PC-3 (cell line): ENCODE data around the gene XPNPEP1. TPM values are rescaled to one million over a fixed set of nuclear protein-coding genes. Genes with fewer than 3 reads are reported as not detected.

Source experiments
- ATAC-seq: fragments of 200-7000 bp; cut with Tn5 transposase; 2 replicates; pipeline ENCODE4 v1.9.1; 2020; ENCODE audit warnings: mild to moderate bottlenecking, moderate library complexity
- BruUV-seq: library from RNA; stranded (reverse); fragments of 400-500 nt; replicated peaks from 2 replicates; lab custom pipeline; 2021; lab: Mats Ljungman, UMichigan
- CTCF ChIA-PET: fragments of 300-600 bp; sonication (Branson Sonifier 250); formaldehyde crosslinking; loops from one replicate; lab custom pipeline; 2022; ENCODE audit warnings: antibody characterized with exemption; lab: Charles Lee
- POLR2A ChIA-PET: fragments of 300-600 bp; sonication (Branson Sonifier 250); formaldehyde crosslinking; loops from one replicate; lab custom pipeline; 2022; ENCODE audit warnings: antibody characterized with exemption; ENCODE audit not compliant: unreplicated experiment; lab: Charles Lee
- DNase-seq: peaks from one replicate; pipeline ENCODE4 v3.0.0-alpha.2; 2015
- H2AFZ ChIP-seq: fragments of 300-600 bp; sonication (generic); 2 replicates; pipeline ENCODE4 v1.6.0; 2016; ENCODE audit warnings: antibody characterized with exemption, low read length
- H3F3A ChIP-seq: fragments of 300-600 bp; sonication (generic); one replicate; pipeline ENCODE4 v1.6.0; 2017; ENCODE audit warnings: antibody characterized with exemption, low read length, control low read depth, mild to moderate bottlenecking; ENCODE audit not compliant: unreplicated experiment
- H3K27ac ChIP-seq: fragments of 300-600 bp; sonication (generic); 2 replicates; pipeline ENCODE4 v1.5.1; 2016; ENCODE audit warnings: mild to moderate bottlenecking, low read length
- H3K27me3 ChIP-seq: fragments of 300-600 bp; sonication (generic); 2 replicates; pipeline ENCODE4 v1.6.1; 2016; ENCODE audit warnings: low read length, mixed read lengths
- H3K36me3 ChIP-seq: fragments of 300-600 bp; sonication (generic); 2 replicates; pipeline ENCODE4 v1.6.1; 2016; ENCODE audit warnings: low read depth, mixed run types, low read length, mixed read lengths
- H3K4me1 ChIP-seq: fragments of 300-600 bp; sonication (generic); 2 replicates; pipeline ENCODE4 v1.5.1; 2016; ENCODE audit warnings: low read length; ENCODE audit not compliant: insufficient read depth
- H3K4me2 ChIP-seq: fragments of 300-600 bp; sonication (generic); 2 replicates; pipeline ENCODE4 v1.6.0; 2016; ENCODE audit warnings: low read length
- H3K4me3 ChIP-seq: fragments of 300-600 bp; sonication (generic); 2 replicates; pipeline ENCODE4 v1.5.1; 2016; ENCODE audit warnings: mild to moderate bottlenecking, low read length, mixed read lengths
- H3K79me2 ChIP-seq: fragments of 300-600 bp; sonication (generic); 2 replicates; pipeline ENCODE4 v1.6.1; 2017; ENCODE audit warnings: low read length, mixed read lengths
- H3K9ac ChIP-seq: fragments of 300-600 bp; sonication (generic); 2 replicates; pipeline ENCODE4 v1.6.0; 2016; ENCODE audit warnings: mild to moderate bottlenecking, low read length
- H3K9me2 ChIP-seq: fragments of 300-600 bp; sonication (generic); replicated peaks from 2 replicates; pipeline ENCODE4 v1.6.1; 2016; ENCODE audit warnings: mixed run types, low read length, mixed read lengths
- H3K9me3 ChIP-seq: fragments of 300-600 bp; sonication (generic); 2 replicates; pipeline ENCODE4 v1.6.1; 2016; ENCODE audit warnings: low read length, mixed read lengths
- H4K20me1 ChIP-seq: fragments of 300-600 bp; sonication (generic); 2 replicates; pipeline ENCODE4 v1.6.1; 2016; ENCODE audit warnings: low read length, mixed read lengths
- CTCF ChIP-seq: fragments of 300-600 bp; sonication (generic); conservative IDR thresholded peaks from 2 replicates; pipeline ENCODE4 v1.5.1; 2017; ENCODE audit warnings: antibody characterized with exemption, low read depth, mild to moderate bottlenecking, low read length
- EZH2 ChIP-seq: fragments of 300-600 bp; sonication (generic); IDR thresholded peaks from one replicate; pipeline ENCODE4 v1.6.1; 2017; ENCODE audit warnings: antibody characterized with exemption, mild to moderate bottlenecking, low read length; ENCODE audit not compliant: unreplicated experiment
- EZH2phosphoT487 ChIP-seq: fragments of 300-600 bp; sonication (generic); IDR thresholded peaks from 2 replicates; pipeline ENCODE4 v1.6.1; 2018; ENCODE audit warnings: mild to moderate bottlenecking, antibody characterized with exemption, low read length, borderline replicate concordance
- intact Hi-C: fragments of 100-400 bp; cut with micrococcal nuclease; formaldehyde crosslinking; loops from 2 replicates; pipeline ENCODE4 v1.9.0; 2023
- total RNA-seq: library from RNA; depleted of rRNA; stranded (reverse); fragments of >200 nt; gene quantifications from 2 replicates; pipeline ENCODE4 v1.2.3, GENCODE V29; 2014

The XPNPEP1 gene
- total RNA-seq, 1 experiment from 2014 or later, result 77.3 TPM

DNA sequence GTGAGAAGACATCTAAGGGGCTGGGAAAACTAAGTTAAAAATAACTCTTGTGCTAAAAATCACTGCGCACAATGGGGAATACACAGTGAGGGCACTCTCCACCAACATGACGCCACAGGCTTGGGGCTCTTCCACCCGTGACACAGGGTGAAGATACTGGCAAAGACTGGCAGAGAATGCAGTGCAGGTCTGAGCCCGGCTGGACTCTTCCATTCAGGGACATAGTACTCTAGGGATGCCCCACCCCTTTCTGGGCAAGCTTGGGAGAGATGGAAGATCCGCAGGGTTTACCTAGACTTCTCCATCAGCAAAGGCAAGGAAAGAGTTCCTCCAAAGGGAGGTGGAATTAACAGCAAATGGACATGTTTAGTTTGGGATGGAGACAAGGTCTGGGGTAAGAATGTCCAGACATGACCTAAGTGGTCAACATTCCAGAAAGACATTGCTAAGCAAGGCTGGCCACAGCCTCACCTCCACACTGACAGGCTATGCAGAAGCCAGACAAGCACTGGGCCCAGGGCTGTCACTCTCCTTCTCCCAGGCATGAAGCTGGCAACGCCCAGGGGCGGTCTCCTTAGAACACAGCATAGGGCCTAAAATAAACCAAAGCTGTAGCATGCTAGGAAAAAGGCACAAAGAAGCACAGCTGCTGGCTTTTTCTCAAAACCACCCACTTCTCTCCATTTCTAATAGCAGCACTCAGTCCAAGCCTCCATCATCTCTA is 28.1 kb downstream of the XPNPEP1 start:
- ATAC-seq (no peak), DNase-seq (no peak)
- no peaks in the 10 kb centered on the region for H3K9me3 ChIP-seq
- BruUV-seq, result no TSS peak
- H3K4me1 ChIP-seq, result no peaks in the 10 kb centered on the region
- no peak overlapping the region for H3K4me3 ChIP-seq
- no peaks in the 10 kb centered on the region for H4K20me1 ChIP-seq
- H3K27ac ChIP-seq, result no peak overlapping the region
- H3K27me3 ChIP-seq, result no peaks in the 10 kb centered on the region
- no peaks in the 10 kb centered on the region for H3F3A ChIP-seq
- H3K79me2 ChIP-seq, result no peaks in the 10 kb centered on the region
- no peaks in the 10 kb centered on the region for H3K9me2 ChIP-seq
- CTCF ChIA-PET, result interaction anchor here (0.9 kb wide), 1 partner anchor 11 kb away, joined by 6 read pairs; no protein-coding TSS in a partner anchor
- H3K36me3 ChIP-seq, result peaks cover 6% of the 10 kb centered on the region
- intact Hi-C loops, result no loop called here
- H3K9ac ChIP-seq, result no peak overlapping the region
- POLR2A ChIA-PET, result no interaction called here
- H2AFZ ChIP-seq, result no peak overlapping the region
- H3K4me2 ChIP-seq, result no peak overlapping the region
- TF ChIP-seq EZH2phosphoT487 (no peak), CTCF (no peak), EZH2 (no peak)

GRCh38 chr10:109894516-109894915 is 28.8 kb downstream of the XPNPEP1 start:
- no peak overlapping the region for H3K4me3 ChIP-seq
- H3K4me2 ChIP-seq, result no peak overlapping the region
- H3K9me2 ChIP-seq, result no peaks in the 10 kb centered on the region
- no peaks in the 10 kb centered on the region for H3K4me1 ChIP-seq
- DNase-seq (no peak), ATAC-seq (no peak)
- no peaks in the 10 kb centered on the region for H3K79me2 ChIP-seq
- no peak overlapping the region for H2AFZ ChIP-seq
- H4K20me1 ChIP-seq, result no peaks in the 10 kb centered on the region
- no peaks in the 10 kb centered on the region for H3K9me3 ChIP-seq
- H3K27me3 ChIP-seq, result no peaks in the 10 kb centered on the region
- ChIA-PET POLR2A (no interaction called here), CTCF (no interaction called here)
- no peaks in the 10 kb centered on the region for H3F3A ChIP-seq
- TF ChIP-seq EZH2phosphoT487 (no peak), EZH2 (no peak), CTCF (no peak)
- intact Hi-C loops, result no loop called here
- H3K9ac ChIP-seq, result no peak overlapping the region
- H3K36me3 ChIP-seq, result peaks cover 6% of the 10 kb centered on the region
- H3K27ac ChIP-seq, result no peak overlapping the region
- BruUV-seq, result no TSS peak

DNA sequence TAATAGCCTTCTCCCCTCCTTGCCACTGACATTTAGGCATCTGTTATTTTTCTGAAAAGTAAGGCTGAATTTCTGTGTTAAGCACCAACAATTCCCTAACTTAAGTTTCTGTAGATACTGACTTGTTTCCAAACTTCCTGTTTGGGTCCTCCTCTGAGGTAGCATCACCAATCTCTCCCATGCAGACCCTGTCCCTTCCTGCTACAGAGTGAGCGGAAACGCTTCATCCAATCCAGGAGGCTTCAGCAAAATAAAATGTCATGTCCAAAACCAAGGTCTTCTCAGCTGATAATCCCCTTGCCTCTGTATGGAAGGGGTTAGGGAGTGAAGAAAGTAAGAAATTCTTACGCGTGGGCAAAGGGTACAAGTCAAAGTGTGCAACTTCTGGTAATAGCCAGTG is 29.9 kb downstream of the XPNPEP1 start:
- Histone ChIP-seq H2AFZ (no peak overlapping the region), H3K36me3 (peaks cover 6% of the 10 kb centered on the region), H4K20me1 (no peaks in the 10 kb centered on the region), H3K9me3 (no peaks in the 10 kb centered on the region), H3K9me2 (no peaks in the 10 kb centered on the region), H3K27ac (no peak overlapping the region), H3K4me2 (no peak overlapping the region), H3K4me1 (no peaks in the 10 kb centered on the region), H3K9ac (no peak overlapping the region), H3K4me3 (no peak overlapping the region), H3F3A (no peaks in the 10 kb centered on the region), H3K79me2 (no peaks in the 10 kb centered on the region), H3K27me3 (no peaks in the 10 kb centered on the region)
- no peak for DNase-seq
- ChIA-PET POLR2A (no interaction called here), CTCF (no interaction called here)
- TF ChIP-seq CTCF, result no peak
- TF ChIP-seq EZH2phosphoT487, result no peak
- BruUV-seq, result no TSS peak
- ATAC-seq, result no peak
- intact Hi-C loops, result no loop called here
